ENCODE results near the gene INPPL1. TPM values are rescaled to one million over a fixed set of nuclear protein-coding genes. Genes with fewer than 3 reads are reported as not detected.

INPPL1 gene
- total and polyA plus RNA-seq, 10 donors: 28.2 to 177 (median 126) TPM

DNA sequence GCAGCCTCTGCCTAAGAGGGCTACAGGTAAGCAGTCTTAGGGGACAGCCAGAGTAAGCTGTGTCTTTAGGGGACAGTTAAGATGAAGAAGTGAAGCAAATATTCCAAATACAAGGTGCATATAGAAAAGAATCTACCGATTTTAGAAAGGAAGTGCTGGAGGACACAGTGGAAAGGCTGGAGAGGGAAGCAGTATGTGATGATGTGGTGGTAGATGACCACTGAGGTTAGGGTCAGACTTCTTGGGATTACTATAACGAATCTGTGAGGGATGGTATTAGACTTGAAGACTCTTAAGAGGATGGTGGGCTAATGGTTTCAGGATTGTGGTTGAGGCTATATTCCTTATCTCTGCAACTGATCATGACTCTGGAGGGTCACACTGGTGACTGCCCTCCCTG is 59.4 kb downstream of the INPPL1 start:
- Histone ChIP-seq H3K27ac (no peak overlapping the region), H3K9me3 (no peaks in the 10 kb centered on the region), H3K4me3 (no peak overlapping the region), H3K4me1 (no peaks in the 10 kb centered on the region), H3K27me3 (replicated peaks in 1 of 7) (peaks cover 0 to 33% (median 0%) of the 10 kb centered on the region in 7 donors), H3K36me3 (no peaks in the 10 kb centered on the region)
- no peak for DNase-seq
- intact Hi-C loops (cut with DNase I; ENCODE audit: low total_unique reads): no loop called here
- no peak for TF ChIP-seq POLR2A (IDR thresholded peaks at IDR 0.05)
- TF ChIP-seq, protein P1, sequence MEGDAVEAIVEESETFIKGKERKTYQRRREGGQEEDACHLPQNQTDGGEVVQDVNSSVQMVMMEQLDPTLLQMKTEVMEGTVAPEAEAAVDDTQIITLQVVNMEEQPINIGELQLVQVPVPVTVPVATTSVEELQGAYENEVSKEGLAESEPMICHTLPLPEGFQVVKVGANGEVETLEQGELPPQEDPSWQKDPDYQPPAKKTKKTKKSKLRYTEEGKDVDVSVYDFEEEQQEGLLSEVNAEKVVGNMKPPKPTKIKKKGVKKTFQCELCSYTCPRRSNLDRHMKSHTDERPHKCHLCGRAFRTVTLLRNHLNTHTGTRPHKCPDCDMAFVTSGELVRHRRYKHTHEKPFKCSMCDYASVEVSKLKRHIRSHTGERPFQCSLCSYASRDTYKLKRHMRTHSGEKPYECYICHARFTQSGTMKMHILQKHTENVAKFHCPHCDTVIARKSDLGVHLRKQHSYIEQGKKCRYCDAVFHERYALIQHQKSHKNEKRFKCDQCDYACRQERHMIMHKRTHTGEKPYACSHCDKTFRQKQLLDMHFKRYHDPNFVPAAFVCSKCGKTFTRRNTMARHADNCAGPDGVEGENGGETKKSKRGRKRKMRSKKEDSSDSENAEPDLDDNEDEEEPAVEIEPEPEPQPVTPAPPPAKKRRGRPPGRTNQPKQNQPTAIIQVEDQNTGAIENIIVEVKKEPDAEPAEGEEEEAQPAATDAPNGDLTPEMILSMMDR (IDR thresholded peaks at IDR 0.05 in 8 of 11, conservative IDR thresholded peaks at IDR 0.05 in 3 of 11): no peak
- no peak for TF ChIP-seq POLR2AphosphoS5 (IDR thresholded peaks at IDR 0.05)
- 62 to 85% (median 71%) methylated on average over 2 of the region's 2 CpGs for WGBS, 5 donors

DNA sequence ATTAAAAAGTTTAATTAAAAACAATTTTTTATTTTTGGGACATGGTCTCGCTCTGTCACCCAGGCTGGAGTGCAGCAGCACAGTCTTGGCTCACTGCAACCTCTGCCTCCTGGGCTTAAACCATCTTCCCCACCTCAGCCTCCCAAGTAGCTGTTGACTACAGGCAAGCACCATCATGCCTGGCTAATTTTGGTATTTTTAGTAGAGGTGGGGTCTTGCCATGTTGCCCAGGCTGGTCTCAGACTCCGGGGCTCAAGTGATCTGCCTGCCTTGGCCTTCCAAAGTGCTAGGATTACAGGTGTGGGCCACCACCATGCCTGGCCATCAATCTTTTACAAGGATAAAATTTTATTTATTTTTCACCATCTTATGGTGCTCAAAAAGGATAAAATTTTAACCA is 62.7 kb downstream of the INPPL1 start:
- H3K27me3 ChIP-seq (replicated peaks in 1 of 7): peaks cover 0 to 28% (median 0%) of the 10 kb centered on the region in 7 donors
- TF ChIP-seq POLR2A (IDR thresholded peaks at IDR 0.05) (no peak), POLR2AphosphoS5 (IDR thresholded peaks at IDR 0.05) (no peak)
- TF ChIP-seq, protein P1 (IDR thresholded peaks at IDR 0.05 in 8 of 11, conservative IDR thresholded peaks at IDR 0.05 in 3 of 11): no peak
- H3K36me3 ChIP-seq: peaks cover 0 to 4% (median 0%) of the 10 kb centered on the region in 6 donors
- no peaks in the 10 kb centered on the region for H3K4me1 ChIP-seq
- intact Hi-C loops (cut with DNase I; ENCODE audit: low total_unique reads): no loop called here
- H3K27ac ChIP-seq: no peak overlapping the region
- 91 to 98% (median 94%) methylated on average over 2 of the region's 2 CpGs for WGBS, 5 donors
- H3K9me3 ChIP-seq: no peaks in the 10 kb centered on the region
- H3K4me3 ChIP-seq: no peak overlapping the region
- no peak for DNase-seq

Other genes starting within 250 kb of the INPPL1 start
- 10 to 100 TPM; 33.6 to 84.2 (median 69.8) TPM for gene IL18BP, start 225.9 kb upstream of the INPPL1 start, total RNA-seq
- gene IL18BP, start 225.9 kb upstream of the INPPL1 start, polyA plus RNA-seq: 10 to 100 TPM; 13.8 to 38.2 (median 18.2) TPM
- 100 to 1,000 TPM; 174 to 248 (median 203) TPM for gene NUMA1, start 144.2 kb upstream of the INPPL1 start, total RNA-seq
- gene NUMA1, start 144.2 kb upstream of the INPPL1 start, polyA plus RNA-seq: 100 to 1,000 TPM in 2 of 3 donors, 10 to 100 TPM in 1; 75.5 to 164 (median 141) TPM
- gene LRRC51, start 143.9 kb upstream of the INPPL1 start, total RNA-seq: 10 to 100 TPM in 1 of 7 donors, 1 to 10 TPM in 6; 3.3 to 10.0 (median 5.0) TPM
- gene LRRC51, start 143.9 kb upstream of the INPPL1 start, polyA plus RNA-seq: 1 to 10 TPM; 2.0 to 2.4 (median 2.2) TPM
- 100 to 1,000 TPM in 4 of 7 donors, 10 to 100 TPM in 3; 81.5 to 182 (median 119) TPM for gene LAMTOR1, start 121.5 kb upstream of the INPPL1 start, total RNA-seq
- gene LAMTOR1, start 121.5 kb upstream of the INPPL1 start, polyA plus RNA-seq: 100 to 1,000 TPM in 2 of 3 donors, 10 to 100 TPM in 1; 96.2 to 155 (median 143) TPM
- gene TOMT, start 118.8 kb upstream of the INPPL1 start, total RNA-seq: not detected
- not detected for gene TOMT, start 118.8 kb upstream of the INPPL1 start, polyA plus RNA-seq
- 10 to 100 TPM; 16.5 to 33.5 (median 26.3) TPM for gene ANAPC15, start 112.1 kb upstream of the INPPL1 start, total RNA-seq
- gene ANAPC15, start 112.1 kb upstream of the INPPL1 start, polyA plus RNA-seq: 10 to 100 TPM; 49.4 to 65.6 (median 59.7) TPM
- gene FOLR3, start 89.0 kb upstream of the INPPL1 start, total RNA-seq: 10 to 100 TPM in 5 of 7 donors, 1 to 10 TPM in 2; 4.5 to 43.2 (median 17.9) TPM
- gene FOLR3, start 89.0 kb upstream of the INPPL1 start, polyA plus RNA-seq: 1 to 10 TPM in 2 of 3 donors, under 1 TPM in 1; 0.49 to 7.3 (median 5.3) TPM
- gene FOLR1, start 32.6 kb upstream of the INPPL1 start, total RNA-seq: not detected
- under 1 TPM in 1 of 3 donors, not detected in 2; 0.10 TPM for gene FOLR1, start 32.6 kb upstream of the INPPL1 start, polyA plus RNA-seq
- 10 to 100 TPM; 18.9 to 62.3 (median 23.1) TPM for gene FOLR2, start 8.0 kb upstream of the INPPL1 start, total RNA-seq
- gene FOLR2, start 8.0 kb upstream of the INPPL1 start, polyA plus RNA-seq: 10 to 100 TPM; 16.1 to 26.6 (median 20.7) TPM
- gene PHOX2A, start 19.4 kb downstream of the INPPL1 start, total RNA-seq: not detected
- under 1 TPM in 1 of 3 donors, not detected in 2; 0.33 TPM for gene PHOX2A, start 19.4 kb downstream of the INPPL1 start, polyA plus RNA-seq
- gene CLPB, start 209.8 kb downstream of the INPPL1 start, total RNA-seq: 10 to 100 TPM; 17.3 to 32.8 (median 25.0) TPM
- gene CLPB, start 209.8 kb downstream of the INPPL1 start, polyA plus RNA-seq: 1 to 10 TPM; 4.2 to 6.6 (median 5.4) TPM